ENCODE data around the gene MARCHF2. TPM values are rescaled to one million over a fixed set of nuclear protein-coding genes. Genes with fewer than 3 reads are reported as not detected.

MARCHF2 gene
- total and polyA plus RNA-seq, 9 of the 15 experiments (the other 6 are each of a cell fraction or from before 2014, with no cell fraction given) = 0.39 to 6.4 (median 2.2) TPM

GRCh38 chr19:8412783-8413628 is at the start of gene MARCHF2 (continued):
- TF ChIP-seq, protein P1, sequence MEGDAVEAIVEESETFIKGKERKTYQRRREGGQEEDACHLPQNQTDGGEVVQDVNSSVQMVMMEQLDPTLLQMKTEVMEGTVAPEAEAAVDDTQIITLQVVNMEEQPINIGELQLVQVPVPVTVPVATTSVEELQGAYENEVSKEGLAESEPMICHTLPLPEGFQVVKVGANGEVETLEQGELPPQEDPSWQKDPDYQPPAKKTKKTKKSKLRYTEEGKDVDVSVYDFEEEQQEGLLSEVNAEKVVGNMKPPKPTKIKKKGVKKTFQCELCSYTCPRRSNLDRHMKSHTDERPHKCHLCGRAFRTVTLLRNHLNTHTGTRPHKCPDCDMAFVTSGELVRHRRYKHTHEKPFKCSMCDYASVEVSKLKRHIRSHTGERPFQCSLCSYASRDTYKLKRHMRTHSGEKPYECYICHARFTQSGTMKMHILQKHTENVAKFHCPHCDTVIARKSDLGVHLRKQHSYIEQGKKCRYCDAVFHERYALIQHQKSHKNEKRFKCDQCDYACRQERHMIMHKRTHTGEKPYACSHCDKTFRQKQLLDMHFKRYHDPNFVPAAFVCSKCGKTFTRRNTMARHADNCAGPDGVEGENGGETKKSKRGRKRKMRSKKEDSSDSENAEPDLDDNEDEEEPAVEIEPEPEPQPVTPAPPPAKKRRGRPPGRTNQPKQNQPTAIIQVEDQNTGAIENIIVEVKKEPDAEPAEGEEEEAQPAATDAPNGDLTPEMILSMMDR (IDR thresholded peaks at IDR 0.05 in 2 of 3, conservative IDR thresholded peaks at IDR 0.05 in 1 of 3; ENCODE audit: insufficient read depth in 2 of 3, low read depth in 1 of 3, low read length in 3 of 3) = peak; percentile 58 to 80 (median 76)
- TF ChIP-seq ELF4 (CRISPR knock-in tag; IDR thresholded peaks at IDR 0.05) (no peak), NEUROD1 (IDR thresholded peaks at IDR 0.05; ENCODE audit: borderline replicate concordance, low read depth, low read length, partially characterized antibody) (peak; percentile 95), ZNF449 (CRISPR knock-in tag; IDR thresholded peaks at IDR 0.05) (no peak), BCOR (IDR thresholded peaks at IDR 0.05) (peak; percentile 64; the same call in 1 of the 2 replicates), BHLHE40 (IDR thresholded peaks at IDR 0.05; ENCODE audit: low read length) (peak; percentile 84), ZSCAN32 (CRISPR knock-in tag; IDR thresholded peaks at IDR 0.05) (no peak), DMBX1 (CRISPR knock-in tag; IDR thresholded peaks at IDR 0.05; ENCODE audit: borderline replicate concordance) (no peak), SMARCE1 (IDR thresholded peaks at IDR 0.05) (no peak), SMAD3 (CRISPR knock-in tag; conservative IDR thresholded peaks at IDR 0.05) (no peak), MED1 (CRISPR knock-in tag; IDR thresholded peaks at IDR 0.05; ENCODE audit: borderline replicate concordance) (no peak), CHD2 (IDR thresholded peaks at IDR 0.05; ENCODE audit: low read depth, low read length) (peak; percentile 83), MYBL2 (IDR thresholded peaks at IDR 0.05; ENCODE audit: low read depth) (no peak), MYBL2 (CRISPR knock-in tag; IDR thresholded peaks at IDR 0.05; ENCODE audit: borderline replicate concordance) (no peak), GATAD2B (IDR thresholded peaks at IDR 0.05; ENCODE audit: borderline replicate concordance) (peak; percentile 76), HNRNPLL (IDR thresholded peaks at IDR 0.05; ENCODE audit: low read depth, low read length, poor library complexity, severe bottlenecking) (no peak), ZBTB17 (CRISPR knock-in tag; IDR thresholded peaks at IDR 0.05) (no peak), ZNF121 (CRISPR knock-in tag; conservative IDR thresholded peaks at IDR 0.05) (no peak), CREBBP (IDR thresholded peaks at IDR 0.05; ENCODE audit: low read depth, low read length) (no peak)
- TF ChIP-seq, protein P2, sequence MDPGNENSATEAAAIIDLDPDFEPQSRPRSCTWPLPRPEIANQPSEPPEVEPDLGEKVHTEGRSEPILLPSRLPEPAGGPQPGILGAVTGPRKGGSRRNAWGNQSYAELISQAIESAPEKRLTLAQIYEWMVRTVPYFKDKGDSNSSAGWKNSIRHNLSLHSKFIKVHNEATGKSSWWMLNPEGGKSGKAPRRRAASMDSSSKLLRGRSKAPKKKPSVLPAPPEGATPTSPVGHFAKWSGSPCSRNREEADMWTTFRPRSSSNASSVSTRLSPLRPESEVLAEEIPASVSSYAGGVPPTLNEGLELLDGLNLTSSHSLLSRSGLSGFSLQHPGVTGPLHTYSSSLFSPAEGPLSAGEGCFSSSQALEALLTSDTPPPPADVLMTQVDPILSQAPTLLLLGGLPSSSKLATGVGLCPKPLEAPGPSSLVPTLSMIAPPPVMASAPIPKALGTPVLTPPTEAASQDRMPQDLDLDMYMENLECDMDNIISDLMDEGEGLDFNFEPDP (CRISPR knock-in tag; IDR thresholded peaks at IDR 0.05) = no peak
- TF ChIP-seq, protein P3, sequence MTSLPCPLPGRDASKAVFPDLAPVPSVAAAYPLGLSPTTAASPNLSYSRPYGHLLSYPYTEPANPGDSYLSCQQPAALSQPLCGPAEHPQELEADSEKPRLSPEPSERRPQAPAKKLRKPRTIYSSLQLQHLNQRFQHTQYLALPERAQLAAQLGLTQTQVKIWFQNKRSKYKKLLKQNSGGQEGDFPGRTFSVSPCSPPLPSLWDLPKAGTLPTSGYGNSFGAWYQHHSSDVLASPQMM (CRISPR knock-in tag; IDR thresholded peaks at IDR 0.05) = no peak
